Measurements from ENCODE around the gene COX10. TPM values are rescaled to one million over a fixed set of nuclear protein-coding genes. Genes with fewer than 3 reads are reported as not detected.
A peak's percentile ranks its signal among the peaks of the same experiment; 100 is the strongest.
"Not testable (repeated sequence)": the region's sequence is repeated elsewhere in the genome, so short reads cannot be mapped to it uniquely, and the experiment has no call there.

The COX10 gene
- 10 to 100 TPM; 10.5 to 12.2 (median 11.4) TPM for polyA plus RNA-seq (ENCODE audit: insufficient read depth in 1 of 5, insufficient read length in 5 of 5, low replicate concordance in 1 of 5)
- long read RNA-seq, donor 1, partial matches to known transcripts = 0 of 4 reads
- long read RNA-seq, donor 1, other reads (novel, unspliced or antisense) = 0 of 4 reads
- long read RNA-seq, donor 2, partial matches to known transcripts = 0 of 4 reads
- long read RNA-seq, donor 2, other reads (novel, unspliced or antisense) = 0 of 4 reads
- long read RNA-seq, donor 3 = 0 reads
- long read RNA-seq, donor 4, partial matches to known transcripts = 0 of 3 reads
- long read RNA-seq, donor 4, other reads (novel, unspliced or antisense) = 0 of 3 reads
- long read RNA-seq, donor 5, partial matches to known transcripts = 10 of 14 reads
- long read RNA-seq, donor 5, other reads (novel, unspliced or antisense) = 0 of 14 reads
- long read RNA-seq, donor 6, transcript COX10-201 (7 exons, 2,873 nt) = major isoform, 5 of 20 reads
- long read RNA-seq, donor 6, partial matches to known transcripts = 12 of 20 reads
- long read RNA-seq, donor 6, other reads (novel, unspliced or antisense) = 0 of 20 reads
- long read RNA-seq, donor 7, transcript COX10-201 (7 exons, 2,873 nt) = major isoform, 6 of 7 reads
- long read RNA-seq, donor 7, partial matches to known transcripts = 0 of 7 reads
- long read RNA-seq, donor 7, other reads (novel, unspliced or antisense) = 0 of 7 reads
- long read RNA-seq, donor 8, partial matches to known transcripts = 5 of 7 reads
- long read RNA-seq, donor 8, other reads (novel, unspliced or antisense) = 0 of 7 reads

DNA sequence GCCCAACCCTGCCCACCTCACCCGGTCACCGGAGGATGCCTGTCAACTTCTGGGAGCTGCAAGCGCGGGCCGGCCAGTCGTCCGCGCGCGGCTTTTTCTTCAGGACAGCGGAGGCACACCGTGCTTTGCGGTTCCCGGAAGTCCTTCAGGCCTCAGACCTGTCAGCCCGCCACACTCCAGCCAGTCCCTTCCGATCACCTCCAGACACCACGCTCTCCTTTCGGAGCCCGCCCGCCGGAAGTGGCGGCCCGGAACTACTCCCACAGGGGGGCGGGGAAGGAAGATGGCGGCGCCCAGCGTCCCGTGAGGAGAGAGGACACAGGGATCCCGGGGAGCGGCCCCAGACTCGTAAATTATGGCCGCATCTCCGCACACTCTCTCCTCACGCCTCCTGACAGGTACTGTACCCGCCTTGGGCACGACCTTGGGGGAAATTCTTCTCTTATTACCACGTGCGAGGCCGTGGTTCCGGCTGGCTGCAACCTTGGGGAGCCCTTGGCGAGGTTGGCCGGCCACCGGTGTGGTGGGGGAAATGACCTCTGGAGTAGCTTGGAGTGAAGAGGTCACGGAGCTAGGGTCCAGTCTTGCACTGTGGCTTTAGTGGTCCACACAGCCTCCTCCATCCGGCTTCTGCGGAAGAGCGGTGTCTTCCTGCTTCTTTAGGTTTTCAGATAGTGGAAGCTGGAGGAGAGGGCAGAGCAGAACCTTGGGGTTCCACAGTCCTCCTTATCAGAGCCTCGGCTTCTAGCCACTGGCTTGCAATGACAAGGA is at the start of gene COX10:
COX10 (plus strand) TSS at position 254 of the 771 bp plus-strand sequence; CDS start at position 356, 102 bp downstream.
- DNase-seq = peak; percentile 76 to 79

GRCh38 chr17:14021651-14022294 is 47.5 kb upstream of the COX10 start:
- DNase-seq = not testable (repeated sequence)

GRCh38 chr17:14029755-14030154 is 39.5 kb upstream of the COX10 start:
- not testable (repeated sequence) for DNase-seq

DNA sequence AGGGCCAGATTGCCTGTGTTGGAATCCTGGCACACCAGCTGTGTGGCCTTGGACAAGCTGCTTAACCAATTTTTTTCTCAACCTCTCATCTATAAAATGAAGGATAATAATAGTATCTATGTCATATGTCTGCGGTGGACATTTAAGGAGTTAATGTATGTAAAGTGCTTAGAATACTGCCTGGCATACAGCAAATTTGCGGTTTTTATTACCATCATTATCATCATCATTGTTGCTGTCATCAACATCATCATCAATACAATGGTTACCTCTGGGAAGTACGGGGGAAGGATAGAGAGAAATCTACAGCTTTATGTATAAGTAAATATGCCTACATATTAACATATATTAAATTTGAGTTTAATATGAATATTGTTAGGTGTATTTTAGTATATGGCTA is 37.1 kb upstream of the COX10 start:
- no peak for DNase-seq

GRCh38 chr17:14033166-14033565 is 36.1 kb upstream of the COX10 start:
- no peak for DNase-seq

DNA sequence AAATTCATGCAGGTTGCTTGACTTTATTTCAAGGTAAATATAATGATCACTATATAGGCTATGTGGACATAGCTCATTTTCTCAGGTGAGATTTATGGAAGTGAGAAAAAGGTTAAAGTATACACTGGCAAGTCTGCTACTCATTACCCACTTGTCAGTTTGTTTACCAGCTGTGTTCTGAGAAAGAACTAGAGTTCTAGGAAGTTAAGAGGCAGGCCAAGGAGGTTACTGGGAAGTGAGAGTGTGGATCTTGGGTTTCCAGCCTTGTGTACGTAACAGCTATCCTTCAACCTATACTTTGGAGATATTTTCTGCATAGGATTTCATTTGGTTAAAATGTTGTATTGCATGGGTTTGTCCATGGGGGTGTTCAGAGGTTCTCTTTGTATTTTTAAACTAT is 31.9 kb upstream of the COX10 start:
- no peak for DNase-seq

- DNase-seq = no peak
Measured at GRCh38 chr17:14038206-14038605, 31.1 kb upstream of the COX10 start.

DNA sequence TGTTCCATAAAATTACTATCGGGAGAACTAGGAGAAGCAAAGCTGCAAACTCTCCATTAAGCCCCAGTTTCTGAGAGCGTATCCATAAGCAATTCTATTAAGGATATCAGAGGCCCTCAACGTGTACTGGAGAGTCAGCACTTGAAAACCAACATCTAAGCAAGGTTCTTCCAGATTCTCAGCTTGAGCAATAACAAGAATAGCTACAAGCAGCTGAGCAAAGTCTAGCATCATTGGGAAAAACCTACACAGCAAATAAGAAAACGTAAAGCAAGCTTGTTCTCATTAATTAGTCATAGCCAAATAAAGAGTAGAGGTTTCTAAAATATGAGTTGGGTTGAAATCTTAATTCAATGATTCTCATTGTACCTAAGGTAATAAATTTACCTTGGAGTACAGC is 26.9 kb upstream of the COX10 start:
- no peak for DNase-seq

DNA sequence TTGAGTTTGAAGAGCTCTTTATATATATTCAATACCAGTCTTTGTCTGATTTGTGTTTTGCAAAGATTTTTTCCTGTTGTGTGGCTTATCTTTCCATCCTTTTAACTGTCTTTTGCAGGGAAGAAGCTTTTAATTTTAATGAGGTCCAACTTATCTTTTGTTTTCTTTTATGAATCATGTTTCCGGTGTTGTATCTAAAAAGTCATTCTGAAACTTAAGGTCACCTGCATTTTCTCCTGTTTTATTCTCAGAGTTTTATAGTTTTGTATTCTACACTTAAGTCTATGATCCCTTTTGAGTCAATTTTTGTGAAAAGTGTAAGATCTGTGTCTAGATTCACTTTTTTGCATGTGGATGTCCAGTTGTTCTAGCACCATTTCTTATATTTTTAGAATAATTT is 24.6 kb upstream of the COX10 start:
- DNase-seq = no peak

GRCh38 chr17:14046978-14047377 is 22.3 kb upstream of the COX10 start:
- no peak for DNase-seq

DNA sequence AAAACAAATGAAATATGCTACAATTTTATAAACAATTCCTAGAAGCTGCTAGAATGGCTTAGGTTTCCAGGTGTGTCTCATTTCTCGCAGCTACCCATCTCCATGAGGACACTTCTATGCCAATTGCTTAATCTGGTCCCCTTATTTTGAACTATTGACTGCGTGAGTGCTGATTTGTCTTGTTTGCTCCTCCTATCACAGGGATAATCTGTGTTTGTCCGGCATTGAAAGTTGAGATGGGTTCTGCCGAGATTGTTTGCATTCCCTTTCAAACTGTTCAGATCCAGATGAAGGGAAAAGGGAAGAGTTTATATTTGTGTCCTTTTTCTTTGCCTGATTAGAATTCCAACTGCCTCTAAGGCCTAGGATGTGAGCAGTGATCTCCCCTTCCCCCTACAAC is 21.7 kb upstream of the COX10 start:
- DNase-seq = no peak

GRCh38 chr17:14048169-14048568 is 21.1 kb upstream of the COX10 start:
- DNase-seq = no peak

- no peak for DNase-seq
Measured at GRCh38 chr17:14050616-14051015, 18.7 kb upstream of the COX10 start.

GRCh38 chr17:14051692-14052091 is 17.6 kb upstream of the COX10 start:
- no peak for DNase-seq

- DNase-seq = no peak
Measured at GRCh38 chr17:14052886-14053615, 16.3 kb upstream of the COX10 start.

GRCh38 chr17:14057591-14057990 is 11.7 kb upstream of the COX10 start:
- no peak for DNase-seq

- no peak for DNase-seq
Measured at GRCh38 chr17:14058051-14058450, 11.3 kb upstream of the COX10 start.

DNA sequence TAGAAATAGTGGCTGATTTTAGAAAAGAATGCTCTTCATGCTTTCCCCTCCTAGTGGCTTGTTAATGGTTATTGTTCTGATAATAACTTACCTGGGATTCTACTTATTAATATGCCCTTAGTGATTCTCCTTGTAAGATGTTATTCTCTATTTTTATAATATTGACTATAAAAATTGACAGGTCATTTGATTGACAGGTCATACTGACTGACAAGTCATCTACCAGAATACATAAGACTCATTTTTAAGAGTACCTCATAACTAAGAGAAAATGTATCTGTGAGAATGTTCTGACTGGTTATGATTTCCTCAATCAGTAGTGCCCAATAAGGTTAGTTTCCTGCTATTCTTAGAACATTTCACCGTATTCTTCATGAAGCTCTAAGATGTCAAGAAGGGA is 8.6 kb upstream of the COX10 start:
- DNase-seq = no peak

DNA sequence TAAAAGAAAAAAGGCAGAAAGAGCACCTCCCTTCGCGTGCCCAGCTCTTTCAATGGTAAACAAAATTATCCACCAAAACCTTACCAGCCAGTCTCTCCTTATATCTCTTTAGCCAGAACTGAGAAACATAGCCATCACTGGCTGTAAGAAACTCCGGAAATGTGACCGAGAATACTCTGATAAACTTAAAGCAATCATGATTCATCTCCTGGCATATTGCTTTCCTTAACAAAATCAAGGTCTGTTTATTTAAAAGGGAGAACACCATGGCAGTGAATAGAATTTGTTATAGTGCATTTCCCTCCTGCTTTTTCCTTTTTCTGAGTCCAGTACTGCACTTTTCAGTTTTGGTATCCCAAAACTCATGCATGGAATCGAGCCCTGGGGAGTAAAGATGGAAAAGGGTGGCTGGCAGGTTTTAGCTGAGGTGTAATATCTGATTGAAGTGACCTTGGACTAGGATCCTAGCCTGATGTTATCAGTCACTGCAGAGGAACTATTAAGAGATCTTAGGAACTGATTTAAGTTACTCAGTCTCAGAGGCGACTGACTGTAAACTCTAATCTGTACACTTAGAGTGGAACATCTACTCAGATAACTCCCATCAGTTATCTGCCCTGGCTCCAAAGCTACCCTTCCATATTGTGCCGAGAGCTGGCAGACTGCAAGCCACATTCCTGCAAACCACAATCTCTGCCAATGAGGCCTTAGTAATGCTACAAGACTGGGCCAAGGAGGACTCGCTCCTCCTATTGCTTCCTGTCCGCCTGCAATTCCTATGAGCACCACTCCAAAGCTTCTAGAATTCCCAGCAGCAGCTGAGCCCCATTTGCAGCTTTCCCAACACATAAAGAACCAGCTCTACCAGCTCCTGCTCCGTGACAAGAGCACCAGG is 7.4 kb upstream of the COX10 start:
- no peak for DNase-seq

DNA sequence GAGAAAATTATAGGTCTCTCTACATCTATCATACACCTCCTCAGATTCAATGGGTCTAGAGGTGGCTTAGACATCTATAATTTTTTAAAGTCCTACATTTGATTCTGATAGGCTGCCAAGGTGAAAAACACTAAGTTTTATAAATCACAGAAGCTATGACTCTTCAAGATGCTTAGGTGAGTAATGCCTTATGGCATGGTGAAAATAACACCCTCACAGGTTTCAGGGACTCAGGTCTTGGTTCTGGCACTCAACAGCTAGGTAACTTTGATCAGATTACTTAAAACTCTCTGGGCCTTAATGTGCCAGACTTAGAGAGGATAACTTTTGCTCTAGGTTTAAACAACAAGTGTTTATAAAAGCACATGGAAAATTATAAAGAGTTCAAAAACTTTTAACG is 2.0 kb upstream of the COX10 start:
- DNase-seq = no peak

Data from right lung (tissue), 10 donors.